NCI-H2196 treated with DMSO at 0.1 percent for 48 hours (cell line): ENCODE results near the gene ADGRD1.
A peak's percentile ranks its signal among the peaks of the same experiment; 100 is the strongest.
"Not testable (repeated sequence)": the region's sequence is repeated elsewhere in the genome, so short reads cannot be mapped to it uniquely, and the experiment has no call there.

ENCODE experiments used
- DNase-seq: peaks from one replicate; lab custom pipeline; 2025; ENCODE audit not compliant: unreplicated experiment; lab: John Stamatoyannopoulos, UW

The ADGRD1 gene

GRCh38 chr12:130983328-130984017 is 29.8 kb downstream of the ADGRD1 start:
- no peak for DNase-seq

GRCh38 chr12:130984183-130985058 is 30.7 kb downstream of the ADGRD1 start:
- DNase-seq = no peak

- no peak for DNase-seq
These were observed 33.6 kb downstream of the ADGRD1 start for GRCh38 chr12:130987151-130987931.

GRCh38 chr12:130988261-130988660 is 34.6 kb downstream of the ADGRD1 start:
- DNase-seq = no peak

- DNase-seq = no peak
These were observed 35.0 kb downstream of the ADGRD1 start for GRCh38 chr12:130988751-130989150.

- DNase-seq = no peak
These were observed 35.7 kb downstream of the ADGRD1 start for GRCh38 chr12:130989391-130989790.

GRCh38 chr12:130990034-130990433 is 36.3 kb downstream of the ADGRD1 start:
- DNase-seq = no peak

- peak; percentile 41 for DNase-seq
These were observed 38.7 kb downstream of the ADGRD1 start for GRCh38 chr12:130992448-130992847.

- DNase-seq = no peak
These were observed 39.4 kb downstream of the ADGRD1 start for GRCh38 chr12:130992979-130993538.

GRCh38 chr12:130993759-130994670 is 40.3 kb downstream of the ADGRD1 start:
- DNase-seq = no peak

GRCh38 chr12:130994821-130995375 is 41.2 kb downstream of the ADGRD1 start:
- DNase-seq = no peak

- DNase-seq = not testable (repeated sequence)
These were observed 41.8 kb downstream of the ADGRD1 start for GRCh38 chr12:130995386-130995969.

- no peak for DNase-seq
These were observed 44.4 kb downstream of the ADGRD1 start for GRCh38 chr12:130998136-130998535.

- DNase-seq = no peak
These were observed 46.3 kb downstream of the ADGRD1 start for GRCh38 chr12:131000000-131000486.

- no peak for DNase-seq
These were observed 47.8 kb downstream of the ADGRD1 start for GRCh38 chr12:131001493-131001892.

- no peak for DNase-seq
These were observed 48.5 kb downstream of the ADGRD1 start for GRCh38 chr12:131002216-131002631.

- no peak for DNase-seq
These were observed 49.5 kb downstream of the ADGRD1 start for GRCh38 chr12:131003036-131003715.

- no peak for DNase-seq
These were observed 50.0 kb downstream of the ADGRD1 start for GRCh38 chr12:131003716-131004045.

- DNase-seq = no peak
These were observed 50.5 kb downstream of the ADGRD1 start for GRCh38 chr12:131004166-131004565.
